CD14-positive monocyte (primary cell): ENCODE measurements around the gene HNMT. TPM values are rescaled to one million over a fixed set of nuclear protein-coding genes. Genes with fewer than 3 reads are reported as not detected.
A peak's percentile ranks its signal among the peaks of the same experiment; 100 is the strongest.
"Not testable (repeated sequence)": the region's sequence is repeated elsewhere in the genome, so short reads cannot be mapped to it uniquely, and the experiment has no call there.

ENCODE experiments used
- DNase-seq, 3 donors: peaks; one replicate each; pipeline ENCODE4 v3.0.0-alpha.2; 2011 to 2022
- H2AFZ ChIP-seq: 2 replicates; pipeline ENCODE4 v1.6.0; 2012; ENCODE audit warnings: mild to moderate bottlenecking, low read depth, low read length, inconsistent platforms; ENCODE audit not compliant: insufficient read depth, poor library complexity, severe bottlenecking
- H3K27ac ChIP-seq, 2 donors: 1 replicate in 1 of 2; 2 replicates in 1 of 2; pipeline ENCODE4 v1.5.1; 2012 to 2013; ENCODE audit warnings: low read length in 2 of 2, control low read depth in 1 of 2, inconsistent platforms in 1 of 2, low read depth in 1 of 2, mild to moderate bottlenecking in 1 of 2
- H3K27me3 ChIP-seq, 2 donors: one replicate each; pipeline versions ENCODE4 v1.6.0 to v1.6.1; 2011 to 2013; ENCODE audit warnings: low read length in 2 of 2; ENCODE audit not compliant: control insufficient read depth in 2 of 2, insufficient read depth in 2 of 2
- H3K36me3 ChIP-seq, 2 donors: replicated peaks in 1 of 2; 1 replicate in 1 of 2; 2 replicates in 1 of 2; pipeline versions ENCODE4 v1.5.1 to v1.6.1; 2012 to 2013; ENCODE audit warnings: low read length in 2 of 2, control low read depth in 1 of 2, inconsistent platforms in 1 of 2, mild to moderate bottlenecking in 1 of 2; ENCODE audit not compliant: insufficient read depth in 2 of 2, control insufficient read depth in 1 of 2
- H3K4me1 ChIP-seq, 2 donors: 1 replicate in 1 of 2; 2 replicates in 1 of 2; pipeline versions ENCODE4 v1.5.1 to v1.6.1; 2012 to 2013; ENCODE audit warnings: low read length in 2 of 2, control low read depth in 1 of 2, inconsistent platforms in 1 of 2, mild to moderate bottlenecking in 1 of 2, moderate library complexity in 1 of 2; ENCODE audit not compliant: insufficient read depth in 2 of 2, control insufficient read depth in 1 of 2
- H3K4me2 ChIP-seq: replicated peaks from 2 replicates; pipeline ENCODE3; 2012; ENCODE audit warnings: low read length, moderate library complexity, mild to moderate bottlenecking; ENCODE audit not compliant: poor library complexity, severe bottlenecking; ENCODE audit errors: extremely low read depth
- H3K4me3 ChIP-seq, 3 experiments: fragments of 200-600 bp in 1 of 3; sonication (generic) in 1 of 3; replicated peaks in 1 of 3; 1 replicate in 2 of 3; 2 replicates in 1 of 3; pipeline ENCODE4 v1.5.1; 2011 to 2013; ENCODE audit warnings: low read length in 3 of 3, mild to moderate bottlenecking in 3 of 3, control low read depth in 2 of 3, low read depth in 2 of 3, inconsistent platforms in 1 of 3, moderate library complexity in 1 of 3
- H3K79me2 ChIP-seq: 2 replicates; pipeline ENCODE4 v1.6.0; 2012; ENCODE audit warnings: mild to moderate bottlenecking, control low read depth, inconsistent platforms, low read length, moderate library complexity; ENCODE audit not compliant: insufficient read depth
- H3K9ac ChIP-seq: 2 replicates; pipeline ENCODE4 v1.6.0; 2017; ENCODE audit warnings: low read length, mild to moderate bottlenecking; ENCODE audit not compliant: insufficient read depth, poor library complexity, severe bottlenecking
- H3K9me3 ChIP-seq, 2 donors: replicated peaks in 1 of 2; 1 replicate in 1 of 2; 2 replicates in 1 of 2; pipeline versions ENCODE4 v1.5.1 to v1.6.1; 2012 to 2013; ENCODE audit warnings: low read length in 2 of 2, control low read depth in 1 of 2; ENCODE audit not compliant: control insufficient read depth in 1 of 2, insufficient read depth in 1 of 2
- H4K20me1 ChIP-seq: 2 replicates; pipeline ENCODE4 v1.6.0; 2012; ENCODE audit warnings: mild to moderate bottlenecking, low read length, control low read depth, moderate library complexity; ENCODE audit not compliant: insufficient read depth
- H3K27ac Mint-ChIP-seq, 7 donors: one replicate each; pipeline ENCODE4 v1.8.0; 2020; ENCODE audit warnings: mild to moderate bottlenecking in 7 of 7, mixed read lengths in 7 of 7, moderate library complexity in 6 of 7, inconsistent platforms in 2 of 7
- H3K27me3 Mint-ChIP-seq, 3 donors: one replicate each; pipeline ENCODE4 v1.8.0; 2021 to 2022; ENCODE audit warnings: low read depth in 3 of 3, mild to moderate bottlenecking in 3 of 3, mixed read lengths in 3 of 3, moderate library complexity in 3 of 3, inconsistent platforms in 1 of 3
- H3K36me3 Mint-ChIP-seq, 2 donors: one replicate each; pipeline ENCODE4 v1.8.0; 2020; ENCODE audit warnings: mixed read lengths in 2 of 2, inconsistent platforms in 1 of 2, mild to moderate bottlenecking in 1 of 2
- H3K4me1 Mint-ChIP-seq: one replicate; pipeline ENCODE4 v1.8.0; 2020; ENCODE audit warnings: mild to moderate bottlenecking, mixed read lengths
- H3K4me3 Mint-ChIP-seq, 2 donors: one replicate each; pipeline ENCODE4 v1.8.0; 2020; ENCODE audit warnings: mild to moderate bottlenecking in 2 of 2, mixed read lengths in 2 of 2, moderate library complexity in 1 of 2
- H3K9me3 Mint-ChIP-seq, 7 donors: one replicate each; pipeline ENCODE4 v1.8.0; 2020 to 2022; ENCODE audit warnings: mixed read lengths in 7 of 7, mild to moderate bottlenecking in 6 of 7, moderate library complexity in 6 of 7, inconsistent platforms in 2 of 7
- CTCF ChIP-seq: fragments of 200-600 bp; IDR thresholded peaks from one replicate; pipeline ENCODE4 v1.8.0; 2022; ENCODE audit warnings: antibody characterized with exemption, mild to moderate bottlenecking
- WGBS: methylation state at CpG from one replicate; pipeline ENCODE4 v1.1.5; 2013; ENCODE audit warnings: missing lambda C conversion rate; ENCODE audit not compliant: insufficient coverage; 5-methylcytosine and 5-hydroxymethylcytosine counted together
- intact Hi-C, 2 donors: fragments of 100-400 bp; cut with micrococcal nuclease; formaldehyde crosslinking; loops; one replicate each; pipeline versions ENCODE4 v1.15.0 to v1.15.1; 2023
- polyA plus RNA-seq, 3 donors: library from polyadenylated mRNA; depleted of rRNA in 1 of 3; unstranded in 2 of 3; stranded (reverse) in 1 of 3; fragments of 300-500 nt in 2 of 3; fragments of >200 nt in 1 of 3; fragmentation: Illumina TruSeq in 2 of 3; gene quantifications; 1 replicate in 2 of 3; 2 replicates in 1 of 3; pipeline ENCODE4 v1.2.3, GENCODE V29; 2012 to 2021

The HNMT gene
- polyA plus RNA-seq, 3 donors, result 83.0 to 118 (median 109) TPM

- 95% methylated on average over 6 of the region's 6 CpGs for WGBS
- no peak overlapping the region for H3K4me3 Mint-ChIP-seq
- Histone ChIP-seq H3K4me2 (no peak overlapping the region), H3K4me3 (no peak overlapping the region), H3K27me3 (no peaks in the 10 kb centered on the region), H3K36me3 (peaks cover 35 to 55% of the 10 kb centered on the region in 2 donors), H4K20me1 (peaks cover 20% of the 10 kb centered on the region), H2AFZ (no peak overlapping the region), H3K4me1 (no peaks in the 10 kb centered on the region), H3K9ac (no peak overlapping the region), H3K79me2 (peaks cover 31% of the 10 kb centered on the region), H3K27ac (no peak overlapping the region), H3K9me3 (peaks cover 19 to 47% of the 10 kb centered on the region in 2 donors)
- peaks cover 47 to 60% of the 10 kb centered on the region in 2 donors for H3K36me3 Mint-ChIP-seq
- peak overlapping the region in 2 of 7 donors; percentile 26 to 57 for H3K27ac Mint-ChIP-seq
- H3K9me3 Mint-ChIP-seq, result peaks cover 45 to 64% (median 54%) of the 10 kb centered on the region in 7 donors
- no peak for DNase-seq
- no peaks in the 10 kb centered on the region for H3K4me1 Mint-ChIP-seq
- H3K27me3 Mint-ChIP-seq, result peaks cover 0 to 2% (median 0%) of the 10 kb centered on the region in 3 donors
- intact Hi-C loops, result no loop called here
- TF ChIP-seq CTCF, result no peak
Observed at GRCh38 chr2:137992039-137992646, 27.9 kb downstream of the HNMT start.

- no CpG with 5 or more reads among the region's 1 CpG for WGBS
- DNase-seq, H3K4me1 ChIP-seq, H3K27me3 ChIP-seq, H3K27ac ChIP-seq, intact Hi-C loops, H3K27me3 Mint-ChIP-seq, H3K9ac ChIP-seq, H2AFZ ChIP-seq, H3K4me3 ChIP-seq, H3K4me3 Mint-ChIP-seq, H3K4me1 Mint-ChIP-seq, H3K4me2 ChIP-seq: not testable (repeated sequence)
- Mint-ChIP-seq H3K36me3 (peaks cover 34 to 44% of the 10 kb centered on the region in 2 donors), H3K9me3 (peaks cover 45 to 65% (median 50%) of the 10 kb centered on the region in 7 donors), H3K27ac (peak overlapping the region in 1 of 7 donors; percentile 8)
- H4K20me1 ChIP-seq, result peaks cover 13% of the 10 kb centered on the region
- H3K36me3 ChIP-seq, result peaks cover 29 to 38% of the 10 kb centered on the region in 2 donors
- H3K79me2 ChIP-seq, result peaks cover 15% of the 10 kb centered on the region
- H3K9me3 ChIP-seq, result peaks cover 19 to 47% of the 10 kb centered on the region in 2 donors
Observed at GRCh38 chr2:137993715-137994476, 29.6 kb downstream of the HNMT start.

GRCh38 chr2:137995368-137995767, 31.1 kb downstream of the HNMT start:
- H3K9ac ChIP-seq, H3K27me3 ChIP-seq, H3K79me2 ChIP-seq, DNase-seq, H3K4me1 Mint-ChIP-seq, H3K4me3 Mint-ChIP-seq, H4K20me1 ChIP-seq, H3K27ac ChIP-seq, H3K4me2 ChIP-seq, H3K4me3 ChIP-seq, H3K4me1 ChIP-seq, H2AFZ ChIP-seq, H3K27me3 Mint-ChIP-seq, intact Hi-C loops, H3K27ac Mint-ChIP-seq: not testable (repeated sequence)
- Histone ChIP-seq H3K9me3 (peaks cover 19 to 42% of the 10 kb centered on the region in 2 donors), H3K36me3 (peaks cover 19 to 28% of the 10 kb centered on the region in 2 donors)
- peaks cover 43 to 59% (median 48%) of the 10 kb centered on the region in 7 donors for H3K9me3 Mint-ChIP-seq
- WGBS, result 90% methylated on average over 2 of the region's 2 CpGs
- H3K36me3 Mint-ChIP-seq, result peaks cover 24 to 39% of the 10 kb centered on the region in 2 donors
